Vagina (tissue), 2 donors: ENCODE data around the gene ITIH6.

Experiments used
- CTCF ChIP-seq, 3 experiments: fragments of 450-650 bp in 2 of 3; fragments of 200-600 bp in 1 of 3; sonication (generic) in 1 of 3; IDR thresholded peaks; one replicate each; pipeline ENCODE4 v1.5.1; 2017 to 2019; ENCODE audit warnings: antibody characterized with exemption in 3 of 3, mild to moderate bottlenecking in 2 of 3, moderate library complexity in 2 of 3
- POLR2A ChIP-seq, 2 donors: fragments of 450-650 bp; IDR thresholded peaks; one replicate each; pipeline ENCODE4 v1.6.1; 2017; ENCODE audit warnings: antibody characterized with exemption in 2 of 2, mild to moderate bottlenecking in 2 of 2, moderate library complexity in 2 of 2
- POLR2AphosphoS5 ChIP-seq, 2 donors: sonication (generic); formaldehyde crosslinking; IDR thresholded peaks; one replicate each; pipeline ENCODE4 v1.9.0; 2017; ENCODE audit warnings: antibody characterized with exemption in 2 of 2, mild to moderate bottlenecking in 2 of 2, low read depth in 1 of 2; ENCODE audit not compliant: insufficient read depth in 1 of 2

GRCh38 chrX:54808605-54809483 is 10.8 kb upstream of the ITIH6 start:
- TF ChIP-seq CTCF (IDR thresholded peaks at IDR 0.05) (no peak), POLR2AphosphoS5 (IDR thresholded peaks at IDR 0.05; ENCODE audit: insufficient read depth in 1 of 2, low read depth in 1 of 2) (peak; percentile 44 to 52), POLR2A (IDR thresholded peaks at IDR 0.05) (no peak)
